SK-N-SH (cell line): ENCODE data around the gene HNF1A. TPM values are rescaled to one million over a fixed set of nuclear protein-coding genes. Genes with fewer than 3 reads are reported as not detected.

Source experiments
- CTCF ChIA-PET: fragments of 300-600, 350-600 bp; formaldehyde crosslinking; extraction: SDS; loops from one replicate; lab custom pipeline; 2021; lab: Yijun Ruan, JAX
- POLR2A ChIA-PET: fragments of 350-600 bp; sonication (Branson Sonifier 250); formaldehyde crosslinking; extraction: SDS; loops from one replicate; lab custom pipeline; 2020; ENCODE audit warnings: antibody characterized with exemption, inconsistent platforms; lab: Yijun Ruan, JAX
- DNase-seq: peaks from one replicate; pipeline ENCODE4 v3.0.0; 2012
- H2AFZ ChIP-seq: fragments of 200-600 bp; sonication (generic); 2 replicates; pipeline ENCODE4 v1.8.1; 2016; ENCODE audit warnings: antibody characterized with exemption, mild to moderate bottlenecking, low read depth
- H3F3A ChIP-seq: fragments of 200-600 bp; sonication (generic); replicated peaks from 2 replicates; pipeline ENCODE3; 2016; ENCODE audit warnings: antibody characterized with exemption, mild to moderate bottlenecking; ENCODE audit not compliant: insufficient read depth
- H3K27ac ChIP-seq, 2 experiments: fragments of 200-500 bp in 1 of 2; fragments of 200-600 bp in 1 of 2; sonication (Bioruptor generic) in 1 of 2; sonication (generic), shearing (Covaris generic) in 1 of 2; 2 replicates each; pipeline versions ENCODE4 v1.5.1 to v1.6.1; 2014 to 2016; ENCODE audit warnings: low read depth in 2 of 2, inconsistent platforms in 1 of 2, low read length in 1 of 2, mild to moderate bottlenecking in 1 of 2, mixed read lengths in 1 of 2
- H3K27me3 ChIP-seq: fragments of 200-600 bp; sonication (generic), shearing (Covaris generic); 2 replicates; pipeline ENCODE4 v1.6.1; 2016; ENCODE audit warnings: mixed run types; ENCODE audit not compliant: insufficient read depth
- H3K36me3 ChIP-seq, 2 experiments: fragments of 200-500 bp in 1 of 2; fragments of 200-600 bp in 1 of 2; sonication (Bioruptor generic) in 1 of 2; sonication (generic) in 1 of 2; replicated peaks in 1 of 2; 2 replicates each; pipeline versions ENCODE3 to v1.5.1; 2014 to 2016; ENCODE audit warnings: low read length in 1 of 2, mild to moderate bottlenecking in 1 of 2; ENCODE audit not compliant: insufficient read depth in 2 of 2, control insufficient read depth in 1 of 2
- H3K4me1 ChIP-seq, 2 experiments: fragments of 200-500 bp in 1 of 2; fragments of 200-600 bp in 1 of 2; sonication (Bioruptor generic) in 1 of 2; sonication (generic), shearing (Covaris generic) in 1 of 2; 2 replicates each; pipeline versions ENCODE4 v1.5.1 to v1.6.1; 2014 to 2016; ENCODE audit warnings: low read depth in 1 of 2, low read length in 1 of 2, mixed run types in 1 of 2; ENCODE audit not compliant: insufficient read depth in 2 of 2, control insufficient read depth in 1 of 2
- H3K4me2 ChIP-seq: fragments of 200-600 bp; sonication (generic), shearing (Covaris generic); 2 replicates; pipeline ENCODE4 v1.6.1; 2017; ENCODE audit warnings: mixed run types
- H3K4me3 ChIP-seq, 2 experiments: fragments of 200-500 bp in 1 of 2; fragments of 200-600 bp in 1 of 2; sonication (Bioruptor generic) in 1 of 2; sonication (generic), shearing (Covaris generic) in 1 of 2; 2 replicates each; pipeline versions ENCODE4 v1.5.1 to v1.8.1; 2014 to 2016; ENCODE audit warnings: low read depth in 2 of 2, inconsistent platforms in 1 of 2, low read length in 1 of 2, mild to moderate bottlenecking in 1 of 2, mixed read lengths in 1 of 2, moderate library complexity in 1 of 2
- H3K79me2 ChIP-seq: fragments of 200-600 bp; sonication (generic); 2 replicates; pipeline ENCODE4 v1.8.1; 2017; ENCODE audit warnings: mild to moderate bottlenecking; ENCODE audit not compliant: insufficient read depth
- H3K9ac ChIP-seq: fragments of 200-600 bp; sonication (generic); 2 replicates; pipeline ENCODE4 v1.6.1; 2017; ENCODE audit warnings: mixed run types
- H3K9me2 ChIP-seq: fragments of 200-600 bp; sonication (generic); 2 replicates; pipeline ENCODE4 v1.6.1; 2017; ENCODE audit warnings: mixed run types
- H3K9me3 ChIP-seq: fragments of 200-600 bp; sonication (generic); 2 replicates; pipeline ENCODE4 v1.6.1; 2017; ENCODE audit warnings: mixed run types, mild to moderate bottlenecking, moderate library complexity
- H4K20me1 ChIP-seq: fragments of 200-600 bp; sonication (generic); 2 replicates; pipeline ENCODE4 v1.6.1; 2017; ENCODE audit warnings: mild to moderate bottlenecking, mixed run types; ENCODE audit not compliant: insufficient read depth
- ELF1 ChIP-seq: IDR thresholded peaks from 2 replicates; pipeline ENCODE4 v1.4.0; 2012
- EP300 ChIP-seq, 2 experiments: IDR thresholded peaks; 2 replicates each; pipeline versions ENCODE4 v1.4.0 to v1.6.1; 2012; ENCODE audit warnings: borderline replicate concordance in 1 of 2, low read depth in 1 of 2, low read length in 1 of 2
- EZH2phosphoT487 ChIP-seq: fragments of 200-600 bp; sonication (generic); IDR thresholded peaks from 2 replicates; pipeline ENCODE4 v1.6.1; 2017; ENCODE audit warnings: low read depth, mixed run types, mild to moderate bottlenecking, antibody characterized with exemption, moderate library complexity, borderline replicate concordance
- FOSL2 ChIP-seq: IDR thresholded peaks from 2 replicates; pipeline ENCODE4 v1.4.0; 2012; ENCODE audit warnings: low read depth, mild to moderate bottlenecking, moderate library complexity, borderline replicate concordance
- FOXJ3 ChIP-seq: sonication (generic); formaldehyde crosslinking; IDR thresholded peaks from 2 replicates; pipeline ENCODE4 v1.5.1; 2020; ENCODE audit warnings: mild to moderate bottlenecking, missing genetic modification reagents
- FOXM1 ChIP-seq: IDR thresholded peaks from 2 replicates; pipeline ENCODE4 v1.4.0; 2012; ENCODE audit warnings: low read depth, mild to moderate bottlenecking
- GABPA ChIP-seq: IDR thresholded peaks from 2 replicates; pipeline ENCODE4 v1.4.0; 2012; ENCODE audit warnings: low read depth, mild to moderate bottlenecking
- GATA2 ChIP-seq: sonication (generic); formaldehyde crosslinking; IDR thresholded peaks from 2 replicates; pipeline ENCODE4 v1.5.0; 2020; ENCODE audit warnings: mild to moderate bottlenecking, missing genetic modification reagents
- IRF3 ChIP-seq: fragments of 150-350 bp; IDR thresholded peaks from 2 replicates; pipeline ENCODE4 v1.6.1; 2016; ENCODE audit warnings: mild to moderate bottlenecking, low read depth, low read length
- JUND ChIP-seq: IDR thresholded peaks from 2 replicates; pipeline ENCODE4 v1.4.0; 2012
- NFIC ChIP-seq: IDR thresholded peaks from 2 replicates; pipeline ENCODE4 v1.4.0; 2012; ENCODE audit warnings: borderline replicate concordance
- NRF1 ChIP-seq: IDR thresholded peaks from 2 replicates; pipeline ENCODE4 v1.6.1; 2012; ENCODE audit warnings: low read depth, mild to moderate bottlenecking, low read length
- RAD21 ChIP-seq: IDR thresholded peaks from 2 replicates; pipeline ENCODE4 v1.6.1; 2012; ENCODE audit warnings: mild to moderate bottlenecking, low read length
- RFX5 ChIP-seq: IDR thresholded peaks from 2 replicates; pipeline ENCODE4 v1.6.1; 2012; ENCODE audit warnings: mild to moderate bottlenecking, improper control_type of control experiment, low read length
- RXRA ChIP-seq: IDR thresholded peaks from 2 replicates; pipeline ENCODE4 v1.4.0; 2012; ENCODE audit warnings: low read depth, mild to moderate bottlenecking, borderline replicate concordance
- SIN3A ChIP-seq: IDR thresholded peaks from 2 replicates; pipeline ENCODE4 v1.6.1; 2012; ENCODE audit warnings: low read depth, mild to moderate bottlenecking, low read length, moderate library complexity, borderline replicate concordance
- ZBTB33 ChIP-seq: IDR thresholded peaks from 2 replicates; pipeline ENCODE4 v1.4.0; 2012; ENCODE audit warnings: low read depth, borderline replicate concordance
- WGBS: methylation state at CpG from one replicate; pipeline ENCODE4 v1.1.6; 2017; ENCODE audit warnings: low lambda C conversion rate; 5-methylcytosine and 5-hydroxymethylcytosine counted together
- polyA plus RNA-seq, 3 experiments: library from polyadenylated mRNA; depleted of rRNA; stranded (reverse); fragments of >200 nt; gene quantifications; 2 replicates each; pipeline ENCODE4 v1.2.3, GENCODE V29; 2012
- TF ChIP-seq, protein P1 (sequence below): fragments of 150-350 bp; IDR thresholded peaks from 2 replicates; pipeline ENCODE4 v1.6.1; 2017; ENCODE audit warnings: antibody characterized with exemption, low read length, low read depth, borderline replicate concordance

The HNF1A gene
- polyA plus RNA-seq, 1 of the 3 experiments (the other 2 are of a cell fraction), result not detected

GRCh38 chr12:121015825-121016766 is 37.8 kb downstream of the HNF1A start, which contains the start of gene C12orf43 (continued):
- TF ChIP-seq IRF3 (no peak), RXRA (no peak), EZH2phosphoT487 (no peak), RAD21 (no peak), JUND (no peak), ELF1 (no peak), NRF1 (no peak), NFIC (no peak), FOSL2 (no peak), ZBTB33 (peak; percentile 83; the same call in 1 of the 2 replicates), EP300 (IDR thresholded peaks at IDR 0.05; ENCODE audit: borderline replicate concordance in 1 of 2, low read depth in 1 of 2, low read length in 1 of 2) (no peak)
- TF ChIP-seq, all 33 proteins: peak for 9

DNA sequence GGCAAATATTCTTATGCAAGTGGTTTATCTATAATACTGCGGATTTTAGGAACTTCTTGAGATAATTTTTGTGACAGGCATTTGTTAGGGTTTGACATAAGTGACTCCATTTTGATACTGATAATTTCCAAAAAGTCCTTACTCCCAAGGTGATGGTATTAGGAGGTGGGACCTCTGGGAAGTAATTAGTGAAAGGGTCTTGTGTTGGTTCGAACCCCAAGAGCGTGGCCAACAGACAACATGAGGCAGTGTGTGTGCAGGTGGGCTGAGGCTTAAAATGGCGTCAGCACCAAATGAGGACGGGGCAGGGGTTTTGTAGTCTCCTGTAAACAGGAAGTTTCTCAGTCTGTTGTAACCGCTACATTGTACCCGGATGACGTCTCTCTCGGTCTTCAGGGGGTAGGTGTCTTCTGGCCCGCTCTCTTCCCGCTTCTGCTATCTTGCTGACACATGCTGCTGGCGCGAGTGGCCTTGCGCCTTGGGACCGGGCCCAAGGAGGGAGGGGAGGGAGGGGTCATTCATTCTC is 39.7 kb downstream of the HNF1A start:
- CTCF ChIA-PET, result interaction anchor here (2.1 kb wide), 1 partner anchor 13 kb away, joined by 9 read pairs; no protein-coding TSS in a partner anchor
- POLR2A ChIA-PET, result no interaction called here

More for the DNA sequence above, 39.7 kb downstream of the HNF1A start:
- no peaks in the 10 kb centered on the region for H3K27me3 ChIP-seq
- H3K79me2 ChIP-seq, result peaks cover 21% of the 10 kb centered on the region
- WGBS, result 88% methylated on average over 15 of the region's 15 CpGs
- no peak overlapping the region for H3K9ac ChIP-seq
- no peak for DNase-seq
- H3K27ac ChIP-seq, result no peak overlapping the region
- H3K4me3 ChIP-seq, result no peak overlapping the region
- H3K36me3 ChIP-seq, result no peaks in the 10 kb centered on the region
- TF ChIP-seq, protein P1, sequence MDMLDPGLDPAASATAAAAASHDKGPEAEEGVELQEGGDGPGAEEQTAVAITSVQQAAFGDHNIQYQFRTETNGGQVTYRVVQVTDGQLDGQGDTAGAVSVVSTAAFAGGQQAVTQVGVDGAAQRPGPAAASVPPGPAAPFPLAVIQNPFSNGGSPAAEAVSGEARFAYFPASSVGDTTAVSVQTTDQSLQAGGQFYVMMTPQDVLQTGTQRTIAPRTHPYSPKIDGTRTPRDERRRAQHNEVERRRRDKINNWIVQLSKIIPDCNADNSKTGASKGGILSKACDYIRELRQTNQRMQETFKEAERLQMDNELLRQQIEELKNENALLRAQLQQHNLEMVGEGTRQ, result no peak
- TF ChIP-seq FOXJ3 (CRISPR knock-in tag) (no peak), FOXM1 (no peak), GABPA (no peak), SIN3A (no peak), ZBTB33 (no peak), EP300 (IDR thresholded peaks at IDR 0.05; ENCODE audit: borderline replicate concordance in 1 of 2, low read depth in 1 of 2, low read length in 1 of 2) (no peak), RXRA (no peak), JUND (no peak), RFX5 (no peak), GATA2 (CRISPR knock-in tag) (no peak)
- H3F3A ChIP-seq, result no peaks in the 10 kb centered on the region
- H3K4me1 ChIP-seq, result peaks cover 5 to 11% of the 10 kb centered on the region in 2 experiments; a peak in 2 of 4 replicates
- H3K9me2 ChIP-seq, result no peaks in the 10 kb centered on the region
- H3K4me2 ChIP-seq, result no peak overlapping the region
- H2AFZ ChIP-seq, result no peak overlapping the region
- no peaks in the 10 kb centered on the region for H3K9me3 ChIP-seq
- no peaks in the 10 kb centered on the region for H4K20me1 ChIP-seq
